Heart right ventricle (tissue), 16 donors: ENCODE data around the gene RHBDL1. TPM values are rescaled to one million over a fixed set of nuclear protein-coding genes. Genes with fewer than 3 reads are reported as not detected.

Experiments used
- ATAC-seq, 8 donors: fragments of 200-7000 bp; cut with Tn5 transposase; one replicate each; pipeline ENCODE4 v1.9.1; 2020; ENCODE audit warnings: mild to moderate bottlenecking in 8 of 8, moderate library complexity in 8 of 8, moderate number of reproducible peaks in 1 of 8
- DNase-seq, 2 donors: peaks; one replicate each; pipeline ENCODE4 v3.0.0-alpha.2; 2020
- H3K27ac ChIP-seq, 10 donors: fragments of 200-600 bp; sonication (generic) in 2 of 10; one replicate each; pipeline versions ENCODE4 v1.5.0 to v1.8.0; 2020 to 2022; ENCODE audit warnings: mild to moderate bottlenecking in 3 of 10
- H3K27me3 ChIP-seq, 7 donors: fragments of 200-600 bp; one replicate each; pipeline ENCODE4 v1.8.0; 2021 to 2022; ENCODE audit warnings: mild to moderate bottlenecking in 2 of 7
- H3K36me3 ChIP-seq, 9 donors: fragments of 200-600 bp; sonication (generic) in 1 of 9; one replicate each; pipeline versions ENCODE4 v1.5.0 to v1.8.0; 2020 to 2022; ENCODE audit warnings: mild to moderate bottlenecking in 2 of 9
- H3K4me1 ChIP-seq, 9 donors: fragments of 200-600 bp; sonication (generic) in 1 of 9; one replicate each; pipeline versions ENCODE4 v1.5.0 to v1.8.0; 2020 to 2022; ENCODE audit warnings: mild to moderate bottlenecking in 4 of 9
- H3K4me3 ChIP-seq, 10 donors: fragments of 200-600 bp; sonication (generic) in 2 of 10; one replicate each; pipeline versions ENCODE4 v1.5.0 to v1.8.0; 2020 to 2022; ENCODE audit warnings: mild to moderate bottlenecking in 7 of 10, moderate library complexity in 2 of 10
- H3K9me3 ChIP-seq, 11 donors: fragments of 200-600 bp in 10 of 11; sonication (generic) in 2 of 11; one replicate each; pipeline versions ENCODE4 v1.5.0 to v1.8.0; 2013 to 2022; ENCODE audit warnings: mild to moderate bottlenecking in 2 of 11, control low read depth in 1 of 11, moderate library complexity in 1 of 11
- CTCF ChIP-seq, 9 donors: fragments of 200-600 bp; sonication (generic) in 2 of 9; IDR thresholded peaks; one replicate each; pipeline versions ENCODE4 v1.5.0 to v1.8.0; 2021 to 2022; ENCODE audit warnings: antibody characterized with exemption in 9 of 9, mild to moderate bottlenecking in 5 of 9, moderate library complexity in 1 of 9
- WGBS, 2 donors: extraction: QIAGEN DNeasy Blood & Tissue Kit; methylation state at CpG; one replicate each; pipeline ENCODE4 v1.1.7; 2013; ENCODE audit warnings: inconsistent platforms in 1 of 2; 5-methylcytosine and 5-hydroxymethylcytosine counted together
- intact Hi-C, 10 donors: fragments of 100-400 bp; cut with DNase I; formaldehyde crosslinking; loops; one replicate each; pipeline versions ENCODE4 v1.11.1 to v1.14.2; 2022
- long read RNA-seq, 3 donors: library from polyadenylated mRNA; unstranded; transcript quantifications; one replicate each; pipeline ENCODE4 v2.0.0, GENCODE V29; 2020 to 2021
- polyA plus RNA-seq, 2 donors: library from polyadenylated mRNA; stranded (reverse); fragments of 200-250 nt; gene quantifications; one replicate each; pipeline ENCODE4 v1.2.3, GENCODE V29; 2013
- total RNA-seq, 10 donors: library from RNA; stranded (reverse); fragmentation: NEBNext Ultra II Directional in 3 of 10; extraction: Animal tissue kit (Norgen Biotek cat#: 25700) in 3 of 10; gene quantifications; one replicate each; pipeline versions ENCODE4 v1.2.1 to v1.2.4, GENCODE V29; 2021 to 2023
- donor health status: Arrhythmogenic right ventricular cardiomyopathy.
- donor health status: ischemic (EF 13 %, LVEDD 7.1; RV severe dilation, severe dysfunction).
- donor health status: healthy with polysubstance abuse.
- donor health status: DM: no; HTN: yes; CAD: no.
- donor health status: DM: no; HTN: no; CAD: no.
- donor health status: ischemic (EF 25% LVEDD 6.9; RV normal size, moderate dysfunction).
- donor health status: ischemic (EF 25% LVEDD 5.7; RV mildly dilated, moderate dysfunction).
- donor health status: healthy.
- donor health status: DM: yes; HTN: yes; CAD: no.
- donor health status: Ischemic cardiomyopathy.
- donor health status: ischemic (EF 35%, LVEDD 5.7; RV mildly dilated, moderate dysfunction).
- donor health status: nonischemic (EF 11% LVEDD 7.7; RV severe dilation, severe dysfunction).
- donor health status: DM: yes; HTN: yes; CAD: no.
- donor health status: PGD.
- donor health status: ischemic (EF 29% LVEDD 5.4; RV normal size, mild dysfunction).
- donor health status: nonischemic (EF 23%, LVEDD 6.1; RV moderate dilation, normal function).

The RHBDL1 gene
- 1 to 10 TPM; 1.2 to 2.6 (median 2.1) TPM for total RNA-seq
- polyA plus RNA-seq: 1 to 10 TPM in 1 of 2 donors, under 1 TPM in 1; 0.90 to 7.4 TPM
- long read RNA-seq, donor 1, partial matches to known transcripts: 5 of 12 reads
- long read RNA-seq, donor 1, other reads (novel, unspliced or antisense): 7 of 12 reads
- long read RNA-seq, donor 2, partial matches to known transcripts: 4 of 8 reads
- long read RNA-seq, donor 2, other reads (novel, unspliced or antisense): 3 of 8 reads
- long read RNA-seq, donor 3, partial matches to known transcripts: 2 of 3 reads
- long read RNA-seq, donor 3, other reads (novel, unspliced or antisense): 1 of 3 reads

- Histone ChIP-seq H3K4me3 (peak within 1 kb of the TSS in 9 of 10 donors; percentile 25 to 50 (median 40)), H3K4me1 (peaks cover 7 to 30% (median 21%) of the 10 kb centered on the region in 9 donors), H3K27me3 (peaks cover 0 to 22% (median 0%) of the 10 kb centered on the region in 7 donors), H3K27ac (peak within 1 kb of the TSS in 8 of 10 donors; percentile 20 to 75 (median 45)), H3K36me3 (peaks cover 0 to 42% (median 31%) of the 10 kb centered on the region in 9 donors), H3K9me3 (no peaks in the 10 kb centered on the region)
- intact Hi-C loops: no loop called here
- TF ChIP-seq CTCF (IDR thresholded peaks at IDR 0.05): peak in 1 of 9 donors; percentile 4
- WGBS, 2 donors: 5% methylated on average over 55 to 73 of the region's 73 CpGs
- DNase-seq (peak in 1 of 2 donors; percentile 61), ATAC-seq (no peak)
Observed at GRCh38 chr16:674968-675883, at the start of gene RHBDL1. TSS of gene RHBDL1 (plus strand) at chr16:675671. CDS start at chr16:675791, 120 bp downstream.

- intact Hi-C loops: no loop called here
- Histone ChIP-seq H3K36me3 (peaks cover 0 to 41% (median 9%) of the 10 kb centered on the region in 9 donors), H3K9me3 (no peaks in the 10 kb centered on the region), H3K4me1 (peaks cover 14 to 24% (median 18%) of the 10 kb centered on the region in 9 donors), H3K27ac (no peak overlapping the region), H3K4me3 (no peak overlapping the region), H3K27me3 (no peaks in the 10 kb centered on the region)
- TF ChIP-seq CTCF (IDR thresholded peaks at IDR 0.05): no peak
- 94 to 96% methylated on average over 35 of the region's 35 CpGs for WGBS, 2 donors
- ATAC-seq (no peak), DNase-seq (no peak)
Observed at GRCh38 chr16:625977-626765, 49.3 kb upstream of the RHBDL1 start.

- Histone ChIP-seq H3K9me3 (no peaks in the 10 kb centered on the region), H3K4me3 (no peak overlapping the region), H3K27ac (no peak overlapping the region), H3K4me1 (peaks cover 14 to 28% (median 21%) of the 10 kb centered on the region in 9 donors), H3K27me3 (no peaks in the 10 kb centered on the region), H3K36me3 (peaks cover 0 to 41% (median 9%) of the 10 kb centered on the region in 9 donors)
- 90 to 96% methylated on average over 28 to 29 of the region's 29 CpGs for WGBS, 2 donors
- no peak for TF ChIP-seq CTCF (IDR thresholded peaks at IDR 0.05)
- ATAC-seq (no peak), DNase-seq (no peak)
- intact Hi-C loops: no loop called here
Observed at GRCh38 chr16:626787-627453, 48.6 kb upstream of the RHBDL1 start.
